ENCODE results near the gene ELP4.

DNA sequence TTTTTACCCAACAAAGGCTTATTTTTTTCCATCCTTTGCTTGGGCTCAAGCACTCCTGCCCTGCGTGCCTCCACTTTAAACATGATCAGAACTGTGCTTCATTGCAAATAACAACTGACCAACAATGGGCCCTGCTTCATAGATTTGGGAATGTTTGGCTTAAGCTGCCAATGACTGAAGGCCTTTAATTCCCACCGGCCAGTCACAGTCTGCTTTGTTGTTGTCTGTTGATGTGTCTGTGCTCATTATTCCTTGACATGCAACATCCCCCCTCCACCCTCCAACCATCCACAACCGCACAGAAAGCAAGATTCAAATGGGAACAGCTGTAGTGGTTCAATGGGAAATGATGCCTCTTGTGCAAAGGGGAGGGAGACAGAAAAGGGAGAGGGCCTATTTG is 278.5 kb downstream of the ELP4 start:
- TF ChIP-seq, protein P1, sequence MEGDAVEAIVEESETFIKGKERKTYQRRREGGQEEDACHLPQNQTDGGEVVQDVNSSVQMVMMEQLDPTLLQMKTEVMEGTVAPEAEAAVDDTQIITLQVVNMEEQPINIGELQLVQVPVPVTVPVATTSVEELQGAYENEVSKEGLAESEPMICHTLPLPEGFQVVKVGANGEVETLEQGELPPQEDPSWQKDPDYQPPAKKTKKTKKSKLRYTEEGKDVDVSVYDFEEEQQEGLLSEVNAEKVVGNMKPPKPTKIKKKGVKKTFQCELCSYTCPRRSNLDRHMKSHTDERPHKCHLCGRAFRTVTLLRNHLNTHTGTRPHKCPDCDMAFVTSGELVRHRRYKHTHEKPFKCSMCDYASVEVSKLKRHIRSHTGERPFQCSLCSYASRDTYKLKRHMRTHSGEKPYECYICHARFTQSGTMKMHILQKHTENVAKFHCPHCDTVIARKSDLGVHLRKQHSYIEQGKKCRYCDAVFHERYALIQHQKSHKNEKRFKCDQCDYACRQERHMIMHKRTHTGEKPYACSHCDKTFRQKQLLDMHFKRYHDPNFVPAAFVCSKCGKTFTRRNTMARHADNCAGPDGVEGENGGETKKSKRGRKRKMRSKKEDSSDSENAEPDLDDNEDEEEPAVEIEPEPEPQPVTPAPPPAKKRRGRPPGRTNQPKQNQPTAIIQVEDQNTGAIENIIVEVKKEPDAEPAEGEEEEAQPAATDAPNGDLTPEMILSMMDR (IDR thresholded peaks at IDR 0.05) = no peak
- TF ChIP-seq POLR2A (IDR thresholded peaks at IDR 0.05) = no peak
